Caco-2 (cell line): ENCODE results near the gene GALNT18. TPM values are rescaled to one million over a fixed set of nuclear protein-coding genes. Genes with fewer than 3 reads are reported as not detected.

Experiments used
- BruUV-seq: library from RNA; stranded (reverse); fragments of 400-500 nt; replicated peaks from 2 replicates; lab custom pipeline; 2021; lab: Mats Ljungman, UMichigan
- CTCF ChIA-PET: fragments of 300-600 bp; sonication (Branson Sonifier 250); formaldehyde crosslinking; loops from one replicate; lab custom pipeline; 2022; ENCODE audit warnings: antibody characterized with exemption; lab: Charles Lee
- POLR2A ChIA-PET: fragments of 300-600 bp; sonication (Branson Sonifier 250); formaldehyde crosslinking; loops from one replicate; lab custom pipeline; 2022; ENCODE audit warnings: antibody characterized with exemption; lab: Charles Lee
- DNase-seq, 2 experiments: peaks; one replicate each; pipeline versions ENCODE4 v3.0.0 to v3.0.0-alpha.2; 2020 to 2022
- H3K27me3 ChIP-seq: replicated peaks from 2 replicates; pipeline ENCODE4 v1.6.0; 2011; ENCODE audit warnings: low read length; ENCODE audit not compliant: control insufficient read depth, insufficient read depth
- H3K36me3 ChIP-seq: 2 replicates; pipeline ENCODE4 v1.5.1; 2011; ENCODE audit warnings: low read length; ENCODE audit not compliant: control insufficient read depth, insufficient read depth
- H3K4me1 ChIP-seq: fragments of 250-450 bp; sonication (Bioruptor Pico); 2 replicates; pipeline ENCODE4 v1.5.1; 2020; ENCODE audit warnings: mild to moderate bottlenecking
- H3K4me3 ChIP-seq: 2 replicates; pipeline ENCODE4 v1.5.1; 2011; ENCODE audit warnings: low read depth, mild to moderate bottlenecking, control low read depth, low read length
- H3K9me3 ChIP-seq: fragments of 250-450 bp; sonication (Bioruptor Pico); 2 replicates; pipeline ENCODE4 v1.5.1; 2020; ENCODE audit warnings: mild to moderate bottlenecking, moderate library complexity
- H3K27ac Mint-ChIP-seq: one replicate; pipeline ENCODE4 v1.8.0; 2022; ENCODE audit warnings: mixed read lengths; ENCODE audit not compliant: unreplicated experiment
- H3K27me3 Mint-ChIP-seq: one replicate; pipeline ENCODE4 v1.8.0; 2022; ENCODE audit warnings: mixed read lengths; ENCODE audit not compliant: insufficient read depth, unreplicated experiment
- H3K36me3 Mint-ChIP-seq: one replicate; pipeline ENCODE4 v1.8.0; 2022; ENCODE audit warnings: mild to moderate bottlenecking, mixed read lengths; ENCODE audit not compliant: insufficient read depth, unreplicated experiment
- H3K4me1 Mint-ChIP-seq: one replicate; pipeline ENCODE4 v1.8.0; 2022; ENCODE audit warnings: low read depth, mixed read lengths; ENCODE audit not compliant: unreplicated experiment
- H3K4me3 Mint-ChIP-seq: one replicate; pipeline ENCODE4 v1.8.0; 2022; ENCODE audit warnings: mild to moderate bottlenecking, moderate library complexity, mixed read lengths; ENCODE audit not compliant: unreplicated experiment
- H3K9me3 Mint-ChIP-seq: one replicate; pipeline ENCODE4 v1.8.0; 2022; ENCODE audit warnings: mixed read lengths; ENCODE audit not compliant: unreplicated experiment
- CTCF ChIP-seq, 2 experiments: fragments of 200-600 bp in 1 of 2; IDR thresholded peaks; 1 replicate in 1 of 2; 2 replicates in 1 of 2; pipeline versions ENCODE4 v1.5.1 to v1.8.0; 2011 to 2022; ENCODE audit warnings: antibody characterized with exemption in 1 of 2, control low read depth in 1 of 2, inconsistent platforms in 1 of 2, low read depth in 1 of 2, low read length in 1 of 2, mild to moderate bottlenecking in 1 of 2, moderate library complexity in 1 of 2; ENCODE audit not compliant: insufficient read depth in 1 of 2, severe bottlenecking in 1 of 2, unreplicated experiment in 1 of 2
- intact Hi-C: fragments of 100-400 bp; cut with micrococcal nuclease; formaldehyde crosslinking; loops from one replicate; pipeline ENCODE4 v1.10.0; 2022; ENCODE audit not compliant: unreplicated experiment
- total RNA-seq: library from RNA; stranded (reverse); gene quantifications from 2 replicates; pipeline ENCODE4 v1.2.3, GENCODE V29; 2022

Gene GALNT18
- total RNA-seq, 1 experiment from 2014 or later, result 0.43 TPM

GRCh38 chr11:11279956-11280689 lies 341.7 kb downstream of the GALNT18 start:
- Mint-ChIP-seq H3K9me3 (no peaks in the 10 kb centered on the region), H3K36me3 (no peaks in the 10 kb centered on the region), H3K27ac (no peak overlapping the region), H3K4me1 (no peaks in the 10 kb centered on the region), H3K4me3 (no peak overlapping the region), H3K27me3 (peaks cover 8% of the 10 kb centered on the region)
- no peak for TF ChIP-seq CTCF (IDR thresholded peaks at IDR 0.05; ENCODE audit: insufficient read depth in 1 of 2, low read depth in 1 of 2, low read length in 1 of 2, severe bottlenecking in 1 of 2, unreplicated experiment in 1 of 2)
- no peak for DNase-seq
- Histone ChIP-seq H3K27me3 (no peaks in the 10 kb centered on the region), H3K4me3 (no peak overlapping the region), H3K9me3 (no peaks in the 10 kb centered on the region), H3K4me1 (no peaks in the 10 kb centered on the region), H3K36me3 (no peaks in the 10 kb centered on the region)
- no TSS peak for BruUV-seq
- ChIA-PET POLR2A (no interaction called here), CTCF (interaction anchor here (0.5 kb wide), 1 partner anchor 66 kb away, joined by 6 read pairs; no protein-coding TSS in a partner anchor)
- intact Hi-C loops, result no loop called here

- H3K4me3 ChIP-seq, result no peak overlapping the region
- H3K27me3 Mint-ChIP-seq, result peaks cover 3% of the 10 kb centered on the region
- CTCF ChIA-PET, result no interaction called here
- no peaks in the 10 kb centered on the region; the same call in 1 of the 2 replicates for H3K27me3 ChIP-seq
- POLR2A ChIA-PET, result no interaction called here
- no peaks in the 10 kb centered on the region for H3K9me3 ChIP-seq
- no TSS peak for BruUV-seq
- no peak for TF ChIP-seq CTCF (IDR thresholded peaks at IDR 0.05; ENCODE audit: insufficient read depth in 1 of 2, low read depth in 1 of 2, low read length in 1 of 2, severe bottlenecking in 1 of 2, unreplicated experiment in 1 of 2)
- no peaks in the 10 kb centered on the region for H3K4me1 ChIP-seq
- no peak overlapping the region for H3K27ac Mint-ChIP-seq
- no peaks in the 10 kb centered on the region for H3K36me3 ChIP-seq
- intact Hi-C loops, result no loop called here
- H3K4me3 Mint-ChIP-seq, result no peak overlapping the region
- DNase-seq, result no peak
- no peaks in the 10 kb centered on the region for H3K4me1 Mint-ChIP-seq
- no peaks in the 10 kb centered on the region for H3K36me3 Mint-ChIP-seq
- no peaks in the 10 kb centered on the region for H3K9me3 Mint-ChIP-seq
Observed at GRCh38 chr11:11272254-11272653, 349.6 kb downstream of the GALNT18 start.

- Histone ChIP-seq H3K27me3 (no peaks in the 10 kb centered on the region; the same call in 1 of the 2 replicates), H3K4me3 (no peak overlapping the region), H3K36me3 (no peaks in the 10 kb centered on the region), H3K4me1 (no peaks in the 10 kb centered on the region), H3K9me3 (no peaks in the 10 kb centered on the region)
- Mint-ChIP-seq H3K4me3 (no peak overlapping the region), H3K27ac (no peak overlapping the region), H3K4me1 (no peaks in the 10 kb centered on the region), H3K9me3 (no peaks in the 10 kb centered on the region), H3K27me3 (peaks cover 2% of the 10 kb centered on the region), H3K36me3 (no peaks in the 10 kb centered on the region)
- no peak for DNase-seq
- no peak for TF ChIP-seq CTCF (IDR thresholded peaks at IDR 0.05; ENCODE audit: insufficient read depth in 1 of 2, low read depth in 1 of 2, low read length in 1 of 2, severe bottlenecking in 1 of 2, unreplicated experiment in 1 of 2)
- intact Hi-C loops, result no loop called here
- POLR2A ChIA-PET, result no interaction called here
- CTCF ChIA-PET, result no interaction called here
- BruUV-seq, result no TSS peak
Observed at GRCh38 chr11:11270236-11270775, 351.5 kb downstream of the GALNT18 start.
